CD4-positive, alpha-beta T cell treated with Interleukin-6 at 100 ng/mL for 8 hours (primary cell): Measurements from ENCODE around the gene KPTN.

Experiments used
- DNase-seq: peaks from one replicate; pipeline ENCODE4 v3.0.0-alpha.2; 2020; ENCODE audit warnings: mixed read lengths, low spot score

Gene KPTN

DNA sequence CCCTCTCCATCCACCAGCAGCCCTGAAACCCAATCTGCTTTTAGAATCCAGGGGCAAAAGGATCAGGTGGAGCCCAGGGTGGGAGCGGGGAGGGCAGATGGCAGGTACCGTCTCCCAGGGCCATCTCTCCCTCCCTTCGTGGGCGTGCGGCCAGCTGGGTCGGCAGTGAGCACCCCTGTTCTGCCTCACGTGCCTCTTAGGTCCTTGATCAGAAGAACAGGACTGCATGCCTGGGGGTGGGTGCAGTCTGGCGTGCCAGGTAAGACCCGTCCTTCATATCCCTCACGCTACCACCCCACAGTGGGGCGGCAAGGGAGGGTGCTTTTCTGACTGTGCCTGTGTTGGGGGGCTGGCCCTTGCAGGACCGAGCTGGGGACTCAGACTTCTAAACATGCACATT lies 14.3 kb downstream of the KPTN start:
- no peak for DNase-seq

DNA sequence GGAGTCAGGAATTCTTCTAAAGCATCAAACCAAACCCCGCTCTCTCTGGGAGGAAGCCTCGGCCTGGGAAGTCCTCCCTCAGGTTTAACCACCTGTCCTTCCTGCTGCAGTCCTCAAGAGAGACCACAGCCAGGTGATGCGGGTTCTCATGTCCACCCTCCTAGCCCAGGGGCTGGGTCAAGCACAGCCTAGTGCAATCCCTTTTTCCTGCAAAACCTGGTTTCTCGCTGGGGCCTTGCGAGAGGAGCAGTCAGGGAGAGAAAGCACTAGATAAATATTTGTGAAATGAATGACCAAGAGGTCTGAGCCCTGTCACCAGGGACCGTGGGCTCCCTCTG lies 14.7 kb downstream of the KPTN start:
- DNase-seq = no peak

DNA sequence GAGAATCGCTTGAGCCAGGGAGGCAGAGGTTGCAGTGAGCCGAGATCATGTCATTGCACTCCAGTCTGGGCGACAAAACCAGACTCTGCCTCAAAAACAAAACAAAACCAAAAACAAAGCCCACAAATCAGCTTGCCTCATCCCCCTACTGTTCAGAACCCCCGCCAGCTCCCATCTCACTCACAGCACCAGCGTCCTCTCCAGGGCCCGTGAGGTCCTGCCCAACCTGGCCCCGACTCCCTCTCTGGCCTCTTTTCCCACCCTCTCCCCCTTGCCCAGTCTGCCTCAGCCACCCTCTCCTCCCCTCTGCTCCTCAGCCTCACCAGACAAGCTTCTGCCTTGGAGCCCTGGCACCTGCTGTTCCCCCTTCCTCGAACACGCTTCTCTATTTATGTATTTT lies 16.1 kb downstream of the KPTN start:
- DNase-seq = no peak

DNA sequence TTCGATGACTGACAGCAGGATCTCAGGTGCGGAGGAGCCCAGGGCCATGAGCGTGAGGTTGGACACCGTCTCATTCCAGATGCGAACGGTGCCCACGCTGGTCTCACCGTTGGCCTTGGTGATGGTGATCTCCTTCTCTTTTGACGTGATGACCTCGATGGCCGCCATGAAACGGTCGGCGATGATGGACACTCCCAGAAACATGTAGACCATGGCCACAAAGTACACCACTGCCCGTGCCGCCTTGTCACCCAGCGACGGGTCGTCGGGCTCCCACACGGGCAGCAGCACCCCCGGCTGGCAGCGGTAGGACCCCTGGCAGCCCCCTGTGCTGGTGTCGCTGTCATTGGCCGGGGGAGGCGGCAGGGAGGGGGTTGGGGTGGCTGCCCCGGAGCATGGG lies 18.1 kb downstream of the KPTN start:
- DNase-seq = no peak

DNA sequence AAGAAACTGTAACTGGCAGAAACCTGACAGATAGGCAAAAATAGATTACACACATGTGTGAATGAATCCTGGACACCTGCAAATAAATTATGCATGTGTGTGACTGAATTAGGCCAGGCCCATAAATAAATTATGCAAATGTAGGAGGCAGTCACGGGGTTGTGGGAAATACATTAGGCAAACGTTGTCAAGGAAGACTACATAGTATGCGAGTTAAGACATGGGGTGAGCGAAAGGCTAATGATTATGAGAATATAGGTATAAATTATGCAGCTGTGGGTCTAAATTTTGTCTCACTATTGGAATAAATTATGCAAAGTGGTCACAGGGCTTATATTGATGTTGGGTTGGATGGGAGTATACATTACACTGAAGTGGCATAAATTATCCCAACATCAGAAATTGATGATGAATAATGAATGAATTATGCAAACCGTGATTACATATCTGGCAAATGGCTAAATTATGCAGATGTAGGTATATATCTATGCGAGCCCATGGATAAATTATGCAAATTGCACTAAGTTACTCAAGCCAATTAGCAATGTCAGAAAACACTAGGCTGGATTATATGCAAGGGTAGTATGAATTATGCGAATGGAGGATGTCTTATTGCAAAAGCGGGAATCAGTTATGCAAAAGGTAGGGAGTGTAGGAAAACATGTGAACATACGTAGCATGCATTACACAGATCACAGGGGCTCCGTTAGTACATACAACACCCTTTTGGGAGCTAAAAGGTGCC lies 19.2 kb downstream of the KPTN start:
- DNase-seq = no peak

DNA sequence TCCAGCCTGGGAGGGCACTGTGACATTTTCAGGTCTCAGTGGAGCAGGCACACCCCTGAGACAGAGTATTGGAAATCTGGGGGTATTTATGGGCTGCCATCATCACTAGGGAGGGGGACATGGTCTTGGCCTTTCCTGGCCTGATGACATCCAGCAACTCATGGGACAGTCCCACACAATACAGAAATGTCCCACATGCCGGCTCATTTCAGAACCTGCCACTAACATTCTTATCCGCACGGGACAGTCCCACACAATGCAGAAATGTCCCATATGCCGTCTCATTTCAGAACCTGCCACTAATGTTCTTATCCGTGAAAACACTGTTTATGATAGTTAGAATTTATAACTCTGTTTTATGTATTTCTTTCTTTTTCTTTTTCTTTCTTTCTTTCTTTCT lies 22.1 kb downstream of the KPTN start:
- DNase-seq = no peak

DNA sequence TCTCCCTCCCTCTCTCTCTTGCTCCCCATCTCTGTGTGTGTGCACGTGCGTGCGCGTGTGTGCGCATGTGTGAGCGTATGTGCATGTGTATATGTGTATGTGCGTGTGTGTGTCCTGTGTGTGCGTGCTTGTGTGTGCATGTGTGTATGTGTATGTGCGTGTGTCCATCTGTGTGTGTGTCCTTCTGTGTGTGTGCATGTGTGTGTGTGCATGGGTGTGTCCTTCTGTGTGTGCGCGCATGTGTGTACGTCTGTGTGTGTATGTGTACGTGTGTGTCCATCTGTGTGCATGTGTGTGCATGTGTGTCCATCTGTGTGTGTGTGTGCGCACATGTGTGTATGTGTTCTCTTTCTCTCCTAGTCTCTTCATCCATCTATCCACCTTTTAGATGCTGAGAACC lies 24.5 kb downstream of the KPTN start:
- no peak for DNase-seq

DNA sequence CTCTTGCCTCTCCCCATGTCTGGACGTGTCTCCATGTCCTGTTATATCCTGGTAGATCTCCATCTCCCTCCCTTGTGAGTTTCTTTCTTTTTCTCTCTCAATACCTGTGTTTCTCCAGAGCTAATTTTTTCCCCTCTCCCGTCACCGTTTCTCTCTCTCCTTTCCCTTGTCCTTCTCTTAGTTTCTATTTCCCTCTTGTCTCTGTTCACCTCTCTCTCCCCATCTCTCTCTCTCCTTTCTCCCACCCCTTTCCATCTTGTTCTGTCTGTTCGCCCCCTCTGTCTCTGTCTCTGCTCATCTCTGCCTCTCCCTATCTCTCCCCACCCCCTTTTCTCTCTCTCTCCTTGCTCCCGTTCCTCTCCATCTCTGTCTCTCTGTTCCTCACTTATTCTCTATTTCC lies 25.3 kb downstream of the KPTN start:
- no peak for DNase-seq

DNA sequence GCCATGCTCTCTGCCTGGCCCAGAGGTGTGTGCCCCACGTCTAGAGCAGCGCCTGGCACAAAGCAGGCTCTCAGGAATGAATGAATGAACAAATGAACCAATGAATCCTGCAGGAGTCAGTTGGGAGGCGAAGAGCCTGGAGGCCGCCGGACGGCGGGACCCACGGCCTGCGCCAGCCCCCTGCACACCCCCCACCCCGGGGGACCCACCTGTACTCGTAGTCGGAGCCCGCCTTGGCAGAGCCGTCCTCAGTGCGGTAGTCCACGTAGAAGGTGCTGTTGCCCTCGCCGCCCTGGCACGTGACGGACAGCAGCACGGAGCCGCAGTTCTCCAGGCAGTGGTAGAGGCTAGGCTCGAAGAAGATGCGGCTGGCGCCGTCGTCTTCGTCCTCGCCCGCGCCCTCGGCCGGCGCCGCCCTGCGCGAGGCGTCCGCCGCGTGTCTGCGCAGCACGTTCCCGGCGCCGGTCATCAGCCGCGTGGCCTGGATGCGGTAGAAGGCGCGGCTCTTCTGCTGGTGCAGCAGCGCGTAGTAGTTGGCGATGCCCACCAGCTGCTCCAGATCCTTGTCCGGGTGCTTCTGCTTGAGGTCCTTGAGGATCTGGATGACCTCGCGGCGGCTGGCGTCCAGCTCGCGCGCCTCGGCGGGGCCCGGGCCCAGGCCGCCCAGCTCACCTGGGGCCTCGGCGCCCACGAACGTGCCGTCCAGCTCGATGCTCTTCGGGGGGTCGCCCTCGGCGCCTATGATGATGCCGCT lies 27.1 kb downstream of the KPTN start:
- DNase-seq = no peak

DNA sequence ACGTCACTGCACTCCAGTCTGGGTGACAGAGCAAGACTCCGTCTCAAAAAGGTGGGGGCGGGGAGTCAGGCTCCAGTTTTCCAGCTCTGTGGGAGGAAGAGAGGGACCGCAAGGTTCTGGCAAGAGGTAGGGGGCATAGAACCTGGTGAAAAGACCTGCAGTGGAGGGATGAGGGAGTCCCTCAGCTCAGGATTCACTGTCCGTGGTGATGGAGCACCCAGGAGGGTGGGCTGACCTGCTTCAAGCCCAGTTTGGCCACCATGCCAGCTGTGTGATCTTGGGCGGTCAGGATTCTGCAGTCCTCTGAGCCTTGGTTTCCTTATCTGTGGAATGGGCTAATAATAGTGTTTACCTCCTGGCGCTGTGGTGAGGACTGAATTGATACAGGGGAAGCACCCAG lies 33.5 kb downstream of the KPTN start:
- no peak for DNase-seq

DNA sequence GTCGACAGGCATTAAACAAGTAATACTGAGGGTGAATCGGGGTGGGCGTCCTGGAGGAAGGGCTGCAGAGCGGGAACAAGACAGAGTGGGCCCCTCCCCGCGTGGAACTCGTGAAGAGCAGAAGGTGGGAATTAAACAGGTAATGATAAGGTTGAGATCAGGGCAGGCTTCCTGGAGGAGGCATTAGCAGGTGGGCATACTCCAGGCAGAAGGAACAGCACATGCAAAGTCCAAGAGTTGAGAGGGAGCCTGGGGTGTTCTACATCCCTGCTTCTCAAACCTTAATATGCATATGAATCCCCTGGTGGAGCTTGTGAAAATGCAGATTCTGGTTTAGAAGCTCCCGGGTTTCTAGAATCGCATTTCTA lies 35.7 kb downstream of the KPTN start:
- DNase-seq = no peak

DNA sequence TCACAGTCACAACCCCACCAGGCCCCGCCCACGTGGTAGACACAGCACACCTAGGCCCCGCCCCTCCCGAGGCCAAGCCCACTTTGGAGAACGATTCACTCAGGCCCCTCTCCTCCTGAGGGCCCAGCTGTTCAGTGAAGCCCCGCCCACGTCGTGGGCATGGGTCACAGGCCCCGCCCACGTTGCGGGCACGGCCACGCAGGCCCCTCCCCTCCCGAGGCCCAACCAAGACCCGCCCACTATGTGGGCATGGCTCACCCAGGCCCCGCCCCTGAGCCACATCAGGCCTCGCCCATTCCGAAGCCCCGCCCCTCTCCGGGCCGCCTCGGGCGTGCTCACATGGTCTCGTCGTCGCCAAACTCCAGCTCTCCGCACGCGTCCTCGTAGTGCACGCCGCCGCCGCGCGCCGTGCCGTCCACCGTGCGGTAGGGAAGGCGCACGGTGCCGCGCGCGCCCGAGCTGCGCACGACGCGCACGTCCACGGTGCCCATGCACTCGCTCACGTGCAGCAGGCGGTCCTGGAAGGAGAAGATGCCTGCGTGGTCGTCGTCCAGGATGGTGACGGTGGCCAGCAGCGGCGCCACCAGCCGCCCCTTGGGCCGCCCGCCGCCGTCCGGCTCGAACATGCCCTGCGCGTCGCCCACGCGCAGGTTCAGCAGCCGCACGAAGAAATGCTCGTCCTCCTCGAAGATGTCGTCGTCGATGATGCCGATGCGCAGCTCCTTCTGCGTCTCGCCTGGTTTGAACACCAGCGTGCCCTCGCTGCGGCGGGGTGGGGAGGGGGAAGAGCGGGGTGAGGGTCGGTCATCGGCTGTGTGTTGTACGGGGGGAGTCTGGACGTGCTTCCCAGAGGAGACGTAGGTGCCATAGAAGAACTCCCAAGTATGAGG lies 36.3 kb downstream of the KPTN start:
- DNase-seq = no peak

DNA sequence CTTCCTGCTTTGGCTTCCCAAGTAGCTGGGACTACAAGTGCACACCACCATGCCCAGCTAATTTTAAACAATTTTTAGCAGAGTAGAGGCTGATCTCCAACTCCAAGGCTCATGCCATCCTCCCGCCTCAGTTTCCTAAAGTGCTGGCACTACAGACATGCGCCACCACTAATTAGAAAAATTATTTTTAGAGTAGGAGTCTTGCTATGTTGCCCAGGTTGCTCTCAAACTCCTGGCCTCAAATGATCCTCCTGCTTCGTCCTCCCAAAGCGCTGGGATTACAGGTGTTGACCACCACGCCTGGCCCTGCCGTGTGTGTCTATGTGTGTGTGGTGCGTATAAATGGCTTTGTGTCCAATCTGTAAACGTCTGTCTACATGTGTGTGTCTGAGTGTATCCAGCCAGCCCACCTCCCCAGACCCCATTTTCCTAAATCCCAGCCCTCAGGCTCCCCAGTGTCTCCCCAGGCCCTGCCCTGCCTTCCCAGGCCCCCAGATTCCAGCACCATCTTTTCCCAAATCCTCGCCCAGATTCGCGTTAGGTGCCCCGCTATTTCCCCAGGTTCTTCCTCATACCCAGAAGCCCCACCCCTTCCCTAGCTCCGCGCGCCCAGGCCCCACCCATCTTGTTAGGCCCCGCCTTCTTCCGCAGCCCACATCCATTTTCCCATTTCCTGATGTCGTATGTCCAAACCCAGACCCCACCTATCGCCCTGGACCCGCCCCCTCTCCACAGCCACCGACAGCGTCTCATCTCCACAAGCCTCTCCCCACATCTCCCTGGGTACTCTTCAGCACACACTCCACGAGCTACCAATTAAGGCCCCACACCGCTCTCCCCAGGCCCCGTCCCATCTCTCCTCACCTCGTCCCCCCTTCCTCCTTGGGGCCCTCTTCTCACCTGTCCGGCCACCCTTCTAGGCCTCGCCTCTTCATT lies 37.2 kb downstream of the KPTN start:
- no peak for DNase-seq

DNA sequence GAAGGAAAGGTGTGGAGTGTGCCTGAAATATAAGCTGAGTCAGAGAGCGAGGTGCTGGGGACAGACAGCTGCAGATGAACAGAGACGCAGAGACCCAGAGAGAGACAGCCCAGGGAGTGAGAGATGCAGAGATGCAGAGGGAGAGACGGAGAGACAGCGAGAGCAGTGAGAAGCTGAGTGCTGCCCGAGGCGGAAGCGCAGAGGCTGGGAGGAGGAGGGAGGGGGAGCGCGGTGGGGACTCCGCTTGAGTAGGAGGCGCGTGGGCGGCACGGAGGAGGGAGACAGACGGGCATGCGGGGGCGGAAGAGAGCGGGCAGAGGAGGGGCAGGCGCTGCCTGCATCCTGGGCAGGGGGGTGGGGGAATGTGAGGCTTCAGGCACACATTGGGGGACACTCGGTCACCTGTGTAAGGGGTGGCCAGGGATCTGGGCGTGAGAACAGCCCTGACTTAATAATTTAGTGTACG lies 38.0 kb downstream of the KPTN start:
- peak; percentile 79 for DNase-seq

DNA sequence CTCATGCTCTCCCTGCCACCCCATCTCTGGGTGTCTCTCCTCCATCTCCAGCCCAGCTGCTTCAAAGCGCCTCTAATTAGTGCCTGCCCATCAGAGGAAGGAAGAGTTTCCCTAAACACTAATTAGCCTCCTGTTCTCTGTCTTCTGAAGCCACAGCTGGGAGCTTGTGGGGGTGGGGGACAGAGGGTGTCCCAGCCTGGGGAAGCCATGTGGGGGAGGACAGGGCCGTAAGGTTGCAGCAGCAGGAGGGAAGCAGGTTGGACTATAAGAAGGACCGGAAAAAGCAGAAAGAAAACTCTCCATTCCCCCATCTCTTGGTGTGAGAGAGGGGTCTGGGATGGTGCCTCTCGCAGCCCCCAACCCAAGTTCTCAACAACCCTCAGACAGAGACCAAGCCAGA lies 38.5 kb downstream of the KPTN start:
- no peak for DNase-seq

DNA sequence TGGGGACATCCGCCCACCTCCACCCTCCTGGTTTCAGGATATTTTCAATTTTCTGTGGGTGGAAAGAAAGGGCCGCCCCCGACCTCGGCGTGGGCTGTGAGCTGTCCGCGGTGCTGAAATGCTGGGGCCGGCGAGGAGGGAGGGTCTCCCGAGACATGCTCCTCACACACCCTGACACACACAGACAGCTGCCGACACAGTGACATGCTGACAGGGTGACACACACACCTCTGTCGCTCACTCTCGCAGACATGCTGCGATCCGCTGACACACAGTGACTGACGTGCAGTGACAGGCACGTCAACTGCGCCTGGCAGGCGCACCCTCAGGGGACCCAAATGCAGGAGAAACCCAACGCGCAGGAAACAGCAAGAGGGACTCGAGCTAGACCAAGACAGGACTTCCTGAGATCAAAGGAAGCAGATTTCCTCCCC lies 39.6 kb downstream of the KPTN start:
- peak; percentile 18 for DNase-seq

DNA sequence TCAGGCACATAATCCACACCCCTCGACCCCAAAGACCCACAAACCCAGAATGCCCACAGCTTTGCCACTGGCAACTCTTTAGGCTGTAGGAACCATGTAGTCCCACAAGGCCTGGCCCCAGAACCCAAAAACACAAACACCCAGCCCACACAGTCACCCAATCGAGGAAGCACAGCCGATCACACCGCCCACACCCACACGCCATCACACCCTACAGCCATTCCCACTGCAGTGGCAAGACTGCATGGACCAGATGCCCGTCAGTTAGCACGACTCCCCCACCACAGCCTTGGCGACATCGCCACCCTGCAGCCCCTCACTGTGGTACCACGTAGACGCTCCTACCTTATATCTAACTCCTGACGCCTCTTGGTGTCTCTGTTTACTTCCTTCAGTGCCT lies 40.7 kb downstream of the KPTN start:
- no peak for DNase-seq

DNA sequence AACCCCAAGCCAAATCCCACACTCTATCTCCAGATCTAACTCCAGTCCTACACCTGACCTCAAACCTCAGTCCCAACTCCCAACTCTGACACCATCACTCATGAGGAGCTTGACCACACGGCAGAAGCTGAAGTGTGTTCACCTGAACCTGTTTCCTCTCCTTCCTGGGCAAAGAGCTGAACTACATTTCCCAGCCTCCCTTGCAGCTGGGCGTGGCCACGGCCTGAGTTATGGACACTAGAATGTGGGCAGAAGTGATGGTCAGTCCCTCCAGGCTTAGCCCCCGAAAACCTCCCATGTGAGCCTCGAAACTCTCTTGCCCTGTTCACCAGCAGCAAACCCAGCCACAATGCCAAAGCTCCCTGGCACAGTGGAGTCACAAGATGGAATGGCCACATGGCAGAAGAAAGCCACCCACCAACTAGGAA lies 45.2 kb downstream of the KPTN start:
- no peak for DNase-seq

DNA sequence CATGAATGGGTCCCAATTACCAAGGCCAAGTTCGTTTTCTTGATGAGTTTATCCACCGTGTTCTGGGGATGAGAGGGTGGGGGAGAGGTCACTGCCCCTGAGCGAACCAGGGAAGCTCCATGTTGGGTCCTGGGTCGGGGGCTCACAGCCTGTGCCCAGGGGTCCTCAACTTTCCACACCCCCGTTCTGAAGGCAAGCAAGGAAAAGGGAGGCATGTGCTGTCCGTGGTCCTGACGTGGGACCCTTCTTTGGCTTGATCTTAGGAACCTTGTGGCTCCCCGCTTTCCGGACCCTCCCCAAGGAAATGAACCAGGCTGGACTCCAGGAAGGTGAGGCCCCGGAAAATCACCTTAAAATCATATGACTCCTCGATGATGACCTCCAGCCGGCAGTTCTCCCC lies 46.5 kb downstream of the KPTN start:
- DNase-seq = no peak

DNA sequence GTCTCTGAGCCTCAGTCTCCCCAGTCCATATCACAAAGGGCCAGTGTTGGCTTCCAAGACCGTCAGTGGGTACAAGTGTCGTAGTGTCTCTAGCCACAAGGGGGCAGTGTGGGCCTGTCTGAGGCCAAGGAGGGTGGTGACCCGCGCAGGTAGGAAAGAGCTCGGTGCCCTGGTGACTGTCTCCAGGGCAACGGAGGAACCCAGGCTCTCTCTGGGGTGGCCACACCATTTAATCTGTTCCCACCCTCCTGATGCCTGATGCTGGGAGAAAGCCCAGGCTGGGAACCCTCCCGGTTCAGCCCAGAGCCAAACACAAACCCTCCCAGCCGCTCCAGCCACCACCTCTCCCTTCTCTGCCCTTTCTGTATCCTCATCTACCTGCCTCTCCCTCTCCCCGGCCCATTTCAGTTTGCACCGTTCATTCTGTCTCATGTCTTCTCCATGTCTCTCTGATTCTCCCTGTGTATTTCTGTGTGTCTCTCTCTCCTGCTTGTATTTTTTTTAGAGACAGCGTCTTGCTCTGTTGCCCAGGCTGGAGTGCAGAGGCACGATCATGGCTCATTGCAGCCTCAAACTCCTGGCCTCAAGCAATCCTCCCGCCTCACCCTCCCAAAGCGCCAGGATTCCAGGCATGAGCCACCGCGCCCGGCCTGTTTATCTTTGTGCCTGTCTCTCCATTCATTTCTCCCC lies 47.2 kb downstream of the KPTN start:
- peak; percentile 80 for DNase-seq

DNA sequence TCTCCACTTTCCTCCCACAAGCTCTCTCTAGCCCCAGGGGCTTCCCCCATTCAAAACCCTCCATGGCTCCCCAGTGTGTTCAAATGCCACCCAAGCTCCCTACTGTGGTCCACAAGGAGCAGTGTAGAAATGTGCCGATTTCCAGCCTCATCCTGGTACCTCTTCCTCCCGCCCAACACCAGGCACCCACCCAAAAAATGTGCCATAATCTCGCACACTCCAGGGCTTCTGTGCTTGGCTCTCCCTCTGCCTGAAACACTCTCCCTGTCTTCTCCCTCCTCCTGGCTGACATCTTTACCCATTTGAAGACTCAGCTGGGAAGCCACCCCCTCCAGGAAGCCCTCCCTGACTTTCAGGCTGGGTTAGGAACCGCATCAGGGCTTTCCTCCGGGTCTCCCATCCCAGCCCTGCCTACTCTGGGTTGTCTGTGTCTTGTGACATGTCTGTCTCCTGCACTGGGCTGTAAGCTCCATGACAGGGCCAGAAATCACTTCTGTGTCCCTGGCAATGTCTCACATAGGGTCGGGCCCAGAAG lies 48.1 kb downstream of the KPTN start:
- no peak for DNase-seq
